ENCODE data around the gene WWOX. TPM values are rescaled to one million over a fixed set of nuclear protein-coding genes. Genes with fewer than 3 reads are reported as not detected.

The WWOX gene
- total RNA-seq, 2 experiments from 2014 or later = 19.9 to 29.4 TPM

GRCh38 chr16:78656887-78657286, 557.4 kb downstream of the WWOX start:
- ChIA-PET CTCF (no interaction called here), POLR2A (no interaction called here)
- ATAC-seq (no peak), DNase-seq (no peak)
- no peak overlapping the region for H3K4me3 Mint-ChIP-seq
- no peaks in the 10 kb centered on the region for H3K27me3 Mint-ChIP-seq
- intact Hi-C loops (cut with DNase I, micrococcal nuclease) = no loop called here
- no peaks in the 10 kb centered on the region for H3K9me3 Mint-ChIP-seq (ENCODE audit: low read depth)
- H3K4me1 Mint-ChIP-seq = no peaks in the 10 kb centered on the region
- no peaks in the 10 kb centered on the region for H3K36me3 Mint-ChIP-seq (ENCODE audit: low read depth)
- H3K27ac Mint-ChIP-seq = no peak overlapping the region

- Mint-ChIP-seq H3K27ac (no peak overlapping the region), H3K4me1 (no peaks in the 10 kb centered on the region), H3K4me3 (no peak overlapping the region), H3K36me3 (ENCODE audit: low read depth) (no peaks in the 10 kb centered on the region), H3K27me3 (no peaks in the 10 kb centered on the region), H3K9me3 (ENCODE audit: low read depth) (no peaks in the 10 kb centered on the region)
- CTCF ChIA-PET = no interaction called here
- ATAC-seq (no peak), DNase-seq (no peak)
- POLR2A ChIA-PET = no interaction called here
- intact Hi-C loops (cut with DNase I, micrococcal nuclease) = no loop called here
These were observed 559.8 kb downstream of the WWOX start for GRCh38 chr16:78659216-78659615.

- Mint-ChIP-seq H3K4me3 (no peak overlapping the region), H3K27ac (no peak overlapping the region), H3K9me3 (ENCODE audit: low read depth) (no peaks in the 10 kb centered on the region), H3K4me1 (no peaks in the 10 kb centered on the region), H3K36me3 (ENCODE audit: low read depth) (no peaks in the 10 kb centered on the region), H3K27me3 (no peaks in the 10 kb centered on the region)
- intact Hi-C loops (cut with DNase I, micrococcal nuclease) = no loop called here
- ATAC-seq (no peak), DNase-seq (no peak)
- CTCF ChIA-PET = no interaction called here
- POLR2A ChIA-PET = no interaction called here
These were observed 560.3 kb downstream of the WWOX start for GRCh38 chr16:78659668-78660217.

- H3K4me3 Mint-ChIP-seq = no peak overlapping the region
- intact Hi-C loops (cut with DNase I, micrococcal nuclease) = no loop called here
- ChIA-PET CTCF (no interaction called here), POLR2A (no interaction called here)
- no peaks in the 10 kb centered on the region for H3K36me3 Mint-ChIP-seq (ENCODE audit: low read depth)
- ATAC-seq (no peak), DNase-seq (no peak)
- H3K27ac Mint-ChIP-seq = no peak overlapping the region
- H3K9me3 Mint-ChIP-seq (ENCODE audit: low read depth) = no peaks in the 10 kb centered on the region
- no peaks in the 10 kb centered on the region for H3K27me3 Mint-ChIP-seq
- H3K4me1 Mint-ChIP-seq = no peaks in the 10 kb centered on the region
These were observed 561.3 kb downstream of the WWOX start for GRCh38 chr16:78660795-78661194.

- Mint-ChIP-seq H3K4me1 (no peaks in the 10 kb centered on the region), H3K36me3 (ENCODE audit: low read depth) (no peaks in the 10 kb centered on the region), H3K9me3 (ENCODE audit: low read depth) (no peaks in the 10 kb centered on the region), H3K27ac (no peak overlapping the region), H3K27me3 (no peaks in the 10 kb centered on the region), H3K4me3 (no peak overlapping the region)
- DNase-seq = no peak
- intact Hi-C loops (cut with DNase I, micrococcal nuclease) = no loop called here
- POLR2A ChIA-PET = no interaction called here
- CTCF ChIA-PET = no interaction called here
- ATAC-seq = no peak
These were observed 564.2 kb downstream of the WWOX start for GRCh38 chr16:78663690-78664089.

- CTCF ChIA-PET = no interaction called here
These were observed 565.6 kb downstream of the WWOX start for GRCh38 chr16:78664811-78665772.

DNA sequence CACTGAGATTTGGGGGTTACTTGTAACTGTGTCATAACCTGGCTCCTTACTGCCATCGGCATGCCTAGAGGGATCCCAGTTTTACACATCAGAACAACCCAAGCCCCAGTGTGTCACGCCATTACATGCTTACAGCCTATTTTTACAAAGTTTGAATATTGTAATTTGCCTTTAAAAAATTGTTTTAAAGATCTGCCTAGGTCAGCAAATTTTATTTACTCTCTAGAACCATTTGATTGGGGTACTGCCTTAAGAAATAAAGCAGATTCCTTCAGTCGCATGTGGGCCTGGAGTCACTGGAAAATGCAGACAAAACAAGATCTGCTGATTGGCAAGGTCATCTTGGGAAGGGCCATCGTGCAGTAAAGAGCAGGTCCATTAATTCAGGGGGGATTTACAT, 566.9 kb downstream of the WWOX start:
- Mint-ChIP-seq H3K27me3 (no peaks in the 10 kb centered on the region), H3K36me3 (ENCODE audit: low read depth) (no peaks in the 10 kb centered on the region), H3K27ac (no peak overlapping the region), H3K4me3 (no peak overlapping the region), H3K4me1 (no peaks in the 10 kb centered on the region), H3K9me3 (ENCODE audit: low read depth) (no peaks in the 10 kb centered on the region)
- no peak for DNase-seq
- intact Hi-C loops (cut with DNase I, micrococcal nuclease) = no loop called here
- no peak for ATAC-seq
- ChIA-PET POLR2A (no interaction called here), CTCF (no interaction called here)

More at GRCh38 chr16:78664811-78665772, 565.6 kb downstream of the WWOX start:
- Mint-ChIP-seq H3K4me1 (no peaks in the 10 kb centered on the region), H3K36me3 (ENCODE audit: low read depth) (no peaks in the 10 kb centered on the region), H3K9me3 (ENCODE audit: low read depth) (no peaks in the 10 kb centered on the region), H3K4me3 (no peak overlapping the region), H3K27me3 (no peaks in the 10 kb centered on the region), H3K27ac (no peak overlapping the region)
- ATAC-seq = no peak
- DNase-seq = no peak
- POLR2A ChIA-PET = interaction anchor here (0.6 kb wide), 1 partner anchor 614 kb away, joined by 5 read pairs; no protein-coding TSS in a partner anchor
- intact Hi-C loops (cut with DNase I, micrococcal nuclease) = no loop called here

GRCh38 chr16:78667675-78668074, 568.2 kb downstream of the WWOX start:
- intact Hi-C loops (cut with DNase I, micrococcal nuclease) = no loop called here
- POLR2A ChIA-PET = no interaction called here
- no peaks in the 10 kb centered on the region for H3K4me1 Mint-ChIP-seq

GRCh38 chr16:78668393-78668792, 568.9 kb downstream of the WWOX start:
- CTCF ChIA-PET = interaction anchor here (0.7 to 0.8 kb wide), 2 partner anchors 38 to 164 kb away, joined by 3 read pairs; no protein-coding TSS in a partner anchor
- no peak for DNase-seq
- Mint-ChIP-seq H3K4me3 (no peak overlapping the region), H3K36me3 (ENCODE audit: low read depth) (no peaks in the 10 kb centered on the region), H3K27me3 (no peaks in the 10 kb centered on the region), H3K9me3 (ENCODE audit: low read depth) (no peaks in the 10 kb centered on the region), H3K4me1 (no peaks in the 10 kb centered on the region), H3K27ac (no peak overlapping the region)
- ATAC-seq = no peak
- POLR2A ChIA-PET = interaction anchor here (0.7 kb wide), 1 partner anchor 1400 kb away, joined by 3 read pairs; no protein-coding TSS in a partner anchor
- intact Hi-C loops (cut with DNase I, micrococcal nuclease) = no loop called here

More at GRCh38 chr16:78667675-78668074, 568.2 kb downstream of the WWOX start:
- no peaks in the 10 kb centered on the region for H3K27me3 Mint-ChIP-seq
- CTCF ChIA-PET = no interaction called here
- H3K27ac Mint-ChIP-seq = no peak overlapping the region
- no peaks in the 10 kb centered on the region for H3K9me3 Mint-ChIP-seq (ENCODE audit: low read depth)
- DNase-seq (no peak), ATAC-seq (no peak)
- H3K4me3 Mint-ChIP-seq = no peak overlapping the region
- H3K36me3 Mint-ChIP-seq (ENCODE audit: low read depth) = no peaks in the 10 kb centered on the region

GRCh38 chr16:78669994-78670393, 570.5 kb downstream of the WWOX start:
- H3K4me3 Mint-ChIP-seq = no peak overlapping the region
- ChIA-PET CTCF (no interaction called here), POLR2A (interaction anchor here (0.6 kb wide), 1 partner anchor 1596 kb away, joined by 3 read pairs; no protein-coding TSS in a partner anchor)

GRCh38 chr16:78672779-78673556, 573.5 kb downstream of the WWOX start:
- no peak for DNase-seq
- ATAC-seq = no peak
- ChIA-PET CTCF (interaction anchor here (0.7 kb wide), 1 partner anchor 26 kb away, joined by 3 read pairs; no protein-coding TSS in a partner anchor), POLR2A (no interaction called here)
- intact Hi-C loops (cut with DNase I, micrococcal nuclease) = no loop called here
- no peaks in the 10 kb centered on the region for H3K9me3 Mint-ChIP-seq (ENCODE audit: low read depth)
- H3K27me3 Mint-ChIP-seq = no peaks in the 10 kb centered on the region
- H3K4me1 Mint-ChIP-seq = no peaks in the 10 kb centered on the region
- H3K36me3 Mint-ChIP-seq (ENCODE audit: low read depth) = no peaks in the 10 kb centered on the region
- no peak overlapping the region for H3K27ac Mint-ChIP-seq
- no peak overlapping the region for H3K4me3 Mint-ChIP-seq

More at GRCh38 chr16:78669994-78670393, 570.5 kb downstream of the WWOX start:
- Mint-ChIP-seq H3K27me3 (no peaks in the 10 kb centered on the region), H3K27ac (no peak overlapping the region), H3K4me1 (no peaks in the 10 kb centered on the region), H3K36me3 (ENCODE audit: low read depth) (no peaks in the 10 kb centered on the region), H3K9me3 (ENCODE audit: low read depth) (no peaks in the 10 kb centered on the region)
- ATAC-seq (no peak), DNase-seq (no peak)
- intact Hi-C loops (cut with DNase I, micrococcal nuclease) = no loop called here
